HepG2 (cell line): ENCODE results near the gene CSF3R. TPM values are rescaled to one million over a fixed set of nuclear protein-coding genes. Genes with fewer than 3 reads are reported as not detected.

ENCODE experiments used
- HMGXB4 ChIP-seq, 2 experiments: sonication (generic) in 1 of 2; formaldehyde crosslinking in 1 of 2; IDR thresholded peaks; 2 replicates each; pipeline versions ENCODE4 v1.4.0 to v1.6.1; 2018 to 2020; ENCODE audit warnings: missing genetic modification reagents in 2 of 2, borderline replicate concordance in 1 of 2, low read depth in 1 of 2, mild to moderate bottlenecking in 1 of 2, missing biosample characterization in 1 of 2
- IKZF4 ChIP-seq: sonication (generic); formaldehyde crosslinking; IDR thresholded peaks from 2 replicates; pipeline ENCODE4 v1.5.1; 2020; ENCODE audit warnings: borderline replicate concordance, mild to moderate bottlenecking, low read depth, missing genetic modification reagents; ENCODE audit errors: not compliant biosample characterization
- KIAA2018 ChIP-seq: sonication (generic); formaldehyde crosslinking; IDR thresholded peaks from 2 replicates; pipeline ENCODE4 v1.5.0; 2020; ENCODE audit warnings: mild to moderate bottlenecking, missing genetic modification reagents, borderline replicate concordance
- NR0B2 ChIP-seq: sonication (generic); formaldehyde crosslinking; IDR thresholded peaks from 2 replicates; pipeline ENCODE4 v1.4.0; 2020; ENCODE audit warnings: mild to moderate bottlenecking, missing genetic modification reagents
- SP1 ChIP-seq, 2 experiments: fragments of 450-650 bp in 1 of 2; sonication (generic) in 1 of 2; formaldehyde crosslinking in 1 of 2; IDR thresholded peaks; 2 replicates each; pipeline versions ENCODE4 v1.4.0 to v1.6.1; 2016 to 2020; ENCODE audit warnings: missing genetic modification reagents in 1 of 2
- ZNF263 ChIP-seq: sonication (generic); formaldehyde crosslinking; IDR thresholded peaks from 2 replicates; pipeline ENCODE4 v1.4.0; 2020; ENCODE audit warnings: missing genetic modification reagents
- ZNF609 ChIP-seq: sonication (generic); formaldehyde crosslinking; IDR thresholded peaks from 2 replicates; pipeline ENCODE4 v1.4.0; 2020; ENCODE audit warnings: mild to moderate bottlenecking, missing genetic modification reagents, borderline replicate concordance
- ZSCAN5A ChIP-seq: sonication (generic); formaldehyde crosslinking; IDR thresholded peaks from 2 replicates; pipeline ENCODE4 v1.8.0; 2022; ENCODE audit warnings: mild to moderate bottlenecking, missing genetic modification reagents, borderline replicate concordance
- polyA plus RNA-seq, 8 experiments: library from polyadenylated mRNA; depleted of rRNA in 3 of 8; stranded (reverse) in 7 of 8; unstranded in 1 of 8; fragments of >200 nt; fragmentation: Illumina TruSeq in 4 of 8; extraction: Trizol in 4 of 8; gene quantifications; 2 replicates each; pipeline versions ENCODE4 v1.2.1 to v1.2.3, GENCODE V29; 2011 to 2016; ENCODE audit warnings: low read depth in 4 of 8, missing spikeins in 1 of 8, mixed read lengths in 1 of 8; ENCODE audit not compliant: insufficient read depth in 1 of 8
- total RNA-seq, 5 experiments: library from RNA; depleted of rRNA; stranded (reverse); fragments of >200 nt; fragmentation: Illumina TruSeq; extraction: Trizol; gene quantifications; 2 replicates each; pipeline ENCODE4 v1.2.3, GENCODE V29; 2016; ENCODE audit warnings: low read depth in 1 of 5

The CSF3R gene
- total and polyA plus RNA-seq, 2 of the 13 experiments (the other 11 are each of a cell fraction or from before 2014, with no cell fraction given): 11.9 to 28.8 TPM

- no peak for TF ChIP-seq KIAA2018 (CRISPR knock-in tag)
- TF ChIP-seq ZNF263: no peak
- TF ChIP-seq NR0B2 (CRISPR knock-in tag): no peak
- TF ChIP-seq ZNF609: no peak
- TF ChIP-seq SP1 (IDR thresholded peaks at IDR 0.05): no peak
- TF ChIP-seq SP1 (CRISPR knock-in tag; IDR thresholded peaks at IDR 0.05): no peak
- TF ChIP-seq IKZF4 (CRISPR knock-in tag): no peak
- TF ChIP-seq ZSCAN5A (CRISPR knock-in tag): no peak
- no peak for TF ChIP-seq HMGXB4 (CRISPR knock-in tag; IDR thresholded peaks at IDR 0.05; ENCODE audit: borderline replicate concordance in 1 of 2, low read depth in 1 of 2)
These were observed 16.2 kb downstream of the CSF3R start (continued) for GRCh38 chr1:36466370-36467026.
